Calu3 (cell line): ENCODE measurements around the gene BCAS3. TPM values are rescaled to one million over a fixed set of nuclear protein-coding genes. Genes with fewer than 3 reads are reported as not detected.

Experiments
- BruUV-seq: library from RNA; stranded (reverse); fragments of 400-500 nt; replicated peaks from 2 replicates; lab custom pipeline; 2021; lab: Mats Ljungman, UMichigan
- CTCF ChIA-PET: fragments of 300-600 bp; sonication (Branson Sonifier 250); formaldehyde crosslinking; loops from one replicate; lab custom pipeline; 2022; ENCODE audit warnings: antibody characterized with exemption; lab: Charles Lee
- DNase-seq: peaks from one replicate; pipeline ENCODE4 v3.0.0; 2022
- H3K27ac Mint-ChIP-seq: one replicate; pipeline ENCODE4 v1.8.0; 2022; ENCODE audit warnings: mixed read lengths; ENCODE audit not compliant: unreplicated experiment
- H3K27me3 Mint-ChIP-seq: one replicate; pipeline ENCODE4 v1.8.0; 2022; ENCODE audit warnings: mixed read lengths; ENCODE audit not compliant: unreplicated experiment
- H3K36me3 Mint-ChIP-seq: one replicate; pipeline ENCODE4 v1.8.0; 2022; ENCODE audit warnings: mild to moderate bottlenecking, moderate library complexity, mixed read lengths; ENCODE audit not compliant: insufficient read depth, unreplicated experiment
- H3K4me1 Mint-ChIP-seq: one replicate; pipeline ENCODE4 v1.8.0; 2022; ENCODE audit warnings: mild to moderate bottlenecking, low read depth, mixed read lengths; ENCODE audit not compliant: unreplicated experiment
- H3K4me3 Mint-ChIP-seq: one replicate; pipeline ENCODE4 v1.8.0; 2022; ENCODE audit warnings: mild to moderate bottlenecking, low read depth, moderate library complexity, mixed read lengths; ENCODE audit not compliant: unreplicated experiment
- H3K9me3 Mint-ChIP-seq: one replicate; pipeline ENCODE4 v1.8.0; 2022; ENCODE audit warnings: low read depth, mixed read lengths; ENCODE audit not compliant: unreplicated experiment
- intact Hi-C: fragments of 100-400 bp; cut with micrococcal nuclease; formaldehyde crosslinking; loops from one replicate; pipeline ENCODE4 v1.10.0; 2022; ENCODE audit not compliant: unreplicated experiment
- total RNA-seq: library from RNA; stranded (reverse); gene quantifications from 2 replicates; pipeline ENCODE4 v1.2.3, GENCODE V29; 2022
- TF ChIP-seq, protein P1 (sequence below): fragments of 200-600 bp; IDR thresholded peaks from one replicate; pipeline ENCODE4 v1.8.0; 2022; ENCODE audit warnings: antibody characterized with exemption; ENCODE audit not compliant: unreplicated experiment

Gene BCAS3
- total RNA-seq, 1 experiment from 2014 or later = 10.9 TPM

DNA sequence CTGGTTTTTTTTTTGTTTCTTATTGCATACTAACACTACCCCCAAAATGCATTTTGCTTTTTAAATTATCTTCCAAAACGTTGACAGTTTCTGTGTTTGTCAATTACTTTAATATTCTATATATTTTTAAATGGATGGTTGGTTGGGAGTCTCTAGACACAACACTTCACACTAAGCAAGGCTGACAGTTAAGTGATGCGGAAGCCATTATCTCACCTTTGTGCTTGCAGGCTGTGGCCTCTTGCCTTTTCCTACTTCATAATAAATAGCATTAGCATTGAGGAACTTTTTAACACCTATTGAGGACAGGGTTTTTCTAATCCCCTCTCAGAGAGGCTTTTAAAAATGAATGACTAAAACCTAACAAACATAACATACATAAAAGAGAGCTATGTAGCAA, 441.2 kb downstream of the BCAS3 start:
- BruUV-seq = no TSS peak
- CTCF ChIA-PET = no interaction called here
- Mint-ChIP-seq H3K27me3 (no peaks in the 10 kb centered on the region), H3K27ac (no peak overlapping the region), H3K9me3 (no peaks in the 10 kb centered on the region), H3K36me3 (no peaks in the 10 kb centered on the region), H3K4me3 (no peak overlapping the region), H3K4me1 (no peaks in the 10 kb centered on the region)
- intact Hi-C loops = no loop called here
- DNase-seq = no peak
- TF ChIP-seq, protein P1, sequence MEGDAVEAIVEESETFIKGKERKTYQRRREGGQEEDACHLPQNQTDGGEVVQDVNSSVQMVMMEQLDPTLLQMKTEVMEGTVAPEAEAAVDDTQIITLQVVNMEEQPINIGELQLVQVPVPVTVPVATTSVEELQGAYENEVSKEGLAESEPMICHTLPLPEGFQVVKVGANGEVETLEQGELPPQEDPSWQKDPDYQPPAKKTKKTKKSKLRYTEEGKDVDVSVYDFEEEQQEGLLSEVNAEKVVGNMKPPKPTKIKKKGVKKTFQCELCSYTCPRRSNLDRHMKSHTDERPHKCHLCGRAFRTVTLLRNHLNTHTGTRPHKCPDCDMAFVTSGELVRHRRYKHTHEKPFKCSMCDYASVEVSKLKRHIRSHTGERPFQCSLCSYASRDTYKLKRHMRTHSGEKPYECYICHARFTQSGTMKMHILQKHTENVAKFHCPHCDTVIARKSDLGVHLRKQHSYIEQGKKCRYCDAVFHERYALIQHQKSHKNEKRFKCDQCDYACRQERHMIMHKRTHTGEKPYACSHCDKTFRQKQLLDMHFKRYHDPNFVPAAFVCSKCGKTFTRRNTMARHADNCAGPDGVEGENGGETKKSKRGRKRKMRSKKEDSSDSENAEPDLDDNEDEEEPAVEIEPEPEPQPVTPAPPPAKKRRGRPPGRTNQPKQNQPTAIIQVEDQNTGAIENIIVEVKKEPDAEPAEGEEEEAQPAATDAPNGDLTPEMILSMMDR = no peak

DNA sequence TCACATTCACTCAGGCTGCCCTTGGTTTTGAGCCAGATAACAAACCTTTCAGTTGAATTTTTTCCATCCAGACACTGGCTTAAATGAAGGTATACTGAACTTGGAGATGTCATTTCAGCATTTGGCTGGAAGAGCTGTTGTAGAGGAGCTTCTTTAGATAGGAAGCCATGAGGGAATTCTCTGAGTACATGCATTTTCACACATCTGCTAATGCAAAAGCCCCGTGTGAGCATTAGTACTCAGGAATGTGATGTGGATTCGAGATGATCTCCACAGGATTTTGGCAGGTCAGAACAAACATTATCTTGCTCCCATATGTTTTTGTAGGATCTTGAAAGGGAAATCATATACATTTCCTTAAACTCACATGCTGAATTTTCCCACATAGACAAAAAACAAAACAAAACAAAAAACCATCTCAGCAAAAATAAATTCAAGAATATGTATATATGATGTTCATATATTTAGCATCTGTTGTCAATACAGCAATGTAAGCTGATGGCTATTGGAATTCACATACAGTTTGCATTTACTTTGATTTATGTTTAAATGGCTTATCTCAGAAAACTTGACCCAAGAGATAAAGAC, 444.8 kb downstream of the BCAS3 start:
- no TSS peak for BruUV-seq
- no peaks in the 10 kb centered on the region for H3K27me3 Mint-ChIP-seq
- no peak for DNase-seq

DNA sequence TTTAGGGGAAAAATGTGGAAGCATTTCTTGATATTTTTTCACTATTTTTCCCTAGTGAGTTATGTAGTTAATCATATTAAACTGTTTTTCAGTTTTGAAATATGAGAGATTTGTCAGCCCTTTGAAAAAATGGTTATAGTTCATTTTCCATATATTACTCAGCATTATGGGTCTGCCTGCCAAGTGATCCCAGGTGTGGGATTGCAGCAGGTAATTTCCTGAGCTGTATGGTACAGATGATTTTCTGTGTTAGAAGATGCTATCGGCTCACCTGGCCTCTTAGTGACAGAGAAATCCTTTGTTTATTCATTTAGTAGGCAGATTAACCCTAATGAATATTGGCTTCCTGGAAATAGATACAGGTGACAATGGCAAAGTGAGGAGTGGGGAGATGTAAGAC, 446.9 kb downstream of the BCAS3 start:
- CTCF ChIA-PET = no interaction called here
- no peak overlapping the region for H3K4me3 Mint-ChIP-seq
- H3K27me3 Mint-ChIP-seq = no peaks in the 10 kb centered on the region
- H3K9me3 Mint-ChIP-seq = no peaks in the 10 kb centered on the region
- no peaks in the 10 kb centered on the region for H3K4me1 Mint-ChIP-seq
- no TSS peak for BruUV-seq
- TF ChIP-seq, protein P1 = no peak
- intact Hi-C loops = no loop called here
- H3K27ac Mint-ChIP-seq = no peak overlapping the region
- no peaks in the 10 kb centered on the region for H3K36me3 Mint-ChIP-seq
- DNase-seq = no peak

More for the DNA sequence above, 444.8 kb downstream of the BCAS3 start:
- Mint-ChIP-seq H3K4me3 (no peak overlapping the region), H3K4me1 (no peaks in the 10 kb centered on the region), H3K36me3 (no peaks in the 10 kb centered on the region), H3K9me3 (no peaks in the 10 kb centered on the region), H3K27ac (no peak overlapping the region)
- CTCF ChIA-PET = no interaction called here
- TF ChIP-seq, protein P1 = no peak
- intact Hi-C loops = no loop called here

DNA sequence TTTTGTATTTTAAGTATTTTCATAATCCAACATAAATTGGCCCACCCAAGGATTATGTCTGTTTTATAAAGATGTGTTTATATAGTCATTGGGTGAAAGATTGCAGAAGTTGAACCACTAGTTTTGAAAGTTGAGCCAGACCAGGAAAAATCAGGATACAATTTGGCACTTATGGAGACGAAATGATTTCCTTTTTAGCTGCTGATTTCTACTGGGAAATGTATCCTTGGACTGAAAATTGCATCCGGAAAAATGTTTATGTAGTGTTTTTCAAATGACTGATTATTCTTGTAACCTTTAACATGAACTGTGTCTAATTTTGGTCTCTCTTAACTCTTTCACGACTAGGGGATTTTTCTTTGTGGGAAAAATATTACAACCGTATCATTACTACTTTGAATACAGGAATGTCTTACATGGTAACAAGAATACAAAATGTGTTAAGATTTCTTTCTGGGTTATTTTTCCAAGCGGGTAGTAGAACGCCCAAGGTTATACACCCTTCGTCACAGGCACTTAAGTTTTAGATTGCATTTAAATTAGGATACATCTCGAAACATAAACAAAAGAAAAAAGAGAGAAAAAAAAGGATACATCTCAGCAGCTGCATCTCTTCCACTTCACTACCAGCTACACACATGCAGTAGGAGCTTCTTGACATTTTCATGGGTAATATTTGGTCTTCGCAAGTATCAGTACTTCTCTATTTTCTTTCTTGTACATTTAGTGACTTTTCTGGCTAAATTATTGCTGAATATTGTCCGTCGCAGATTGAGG, 449.0 kb downstream of the BCAS3 start:
- CTCF ChIA-PET = interaction anchor here (0.6 kb wide), 2 partner anchors 43 to 315 kb away, joined by 4 read pairs; no protein-coding TSS in a partner anchor
- Mint-ChIP-seq H3K27me3 (no peaks in the 10 kb centered on the region), H3K4me3 (no peak overlapping the region), H3K4me1 (no peaks in the 10 kb centered on the region), H3K36me3 (no peaks in the 10 kb centered on the region), H3K9me3 (no peaks in the 10 kb centered on the region), H3K27ac (no peak overlapping the region)
- intact Hi-C loops = no loop called here
- BruUV-seq = no TSS peak
- no peak for DNase-seq
- TF ChIP-seq, protein P1 = no peak
